Cardiac septum (tissue), 1 donor: ENCODE data around the gene RABIF. TPM values are rescaled to one million over a fixed set of nuclear protein-coding genes. Genes with fewer than 3 reads are reported as not detected.
A peak's percentile ranks its signal among the peaks of the same experiment; 100 is the strongest.

Experiments used
- DNase-seq: peaks from one replicate; pipeline ENCODE4 v3.0.0-alpha.2; 2020; ENCODE audit warnings: low spot score
- intact Hi-C: fragments of 100-400 bp; cut with DNase I; formaldehyde crosslinking; loops from one replicate; pipeline ENCODE4 v1.14.0; 2022
- total RNA-seq: library from RNA; stranded (reverse); fragmentation: NEBNext Ultra II Directional; extraction: Animal tissue kit (Norgen Biotek cat#: 25700); gene quantifications from one replicate; pipeline ENCODE4 v1.2.1, GENCODE V29; 2021
- donor health status: DM: no; HTN: no; CAD: no.

Gene RABIF
- total RNA-seq, 1 donor from 2014 or later: 5.8 TPM

GRCh38 chr1:202880062-202880461 is 8.9 kb downstream of the RABIF start:
- intact Hi-C loops: no loop called here
- DNase-seq: no peak

- no peak for DNase-seq
- intact Hi-C loops: no loop called here
These were observed 9.8 kb downstream of the RABIF start for GRCh38 chr1:202879128-202879527.

DNA sequence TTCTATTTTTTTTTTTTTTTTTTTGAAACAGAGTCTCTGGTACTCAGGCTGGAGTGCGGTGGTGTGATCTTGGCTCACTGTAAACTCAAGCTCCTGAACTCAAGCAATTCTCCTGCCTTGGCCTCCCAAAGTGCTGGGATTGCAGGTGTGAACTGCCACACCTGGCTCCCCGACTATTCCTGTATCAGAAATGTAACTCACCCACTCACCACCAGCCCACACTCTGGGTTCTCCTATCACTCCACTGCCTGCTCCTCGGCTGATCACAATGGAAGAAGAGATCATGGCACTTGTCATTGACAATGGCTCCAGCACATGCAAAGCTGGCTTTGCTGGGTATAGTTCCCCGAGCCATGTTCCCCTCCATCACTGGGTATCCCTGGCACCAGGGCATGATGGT is 15.9 kb downstream of the RABIF start:
- intact Hi-C loops: no loop called here
- no peak for DNase-seq

- DNase-seq: no peak
- intact Hi-C loops: no loop called here
These were observed 17.6 kb downstream of the RABIF start for GRCh38 chr1:202871367-202871766.

- intact Hi-C loops: no loop called here
- no peak for DNase-seq
These were observed 26.0 kb downstream of the RABIF start for GRCh38 chr1:202862679-202863560.

GRCh38 chr1:202861420-202862132 is 27.4 kb downstream of the RABIF start:
- peak; percentile 98 for DNase-seq
- intact Hi-C loops: loop anchor here (2.0 kb wide), 1 partner anchor 51 kb away; the partner anchor contains the start of gene PCAT6

- DNase-seq: no peak
- intact Hi-C loops: loop anchor here (2.0 kb wide), 1 partner anchor 50 kb away; the partner anchor contains the start of gene PCAT6
These were observed 28.1 kb downstream of the RABIF start for GRCh38 chr1:202860744-202861419.

GRCh38 chr1:202858789-202859414 is 30.0 kb downstream of the RABIF start:
- DNase-seq: peak; percentile 77
- intact Hi-C loops: no loop called here

DNA sequence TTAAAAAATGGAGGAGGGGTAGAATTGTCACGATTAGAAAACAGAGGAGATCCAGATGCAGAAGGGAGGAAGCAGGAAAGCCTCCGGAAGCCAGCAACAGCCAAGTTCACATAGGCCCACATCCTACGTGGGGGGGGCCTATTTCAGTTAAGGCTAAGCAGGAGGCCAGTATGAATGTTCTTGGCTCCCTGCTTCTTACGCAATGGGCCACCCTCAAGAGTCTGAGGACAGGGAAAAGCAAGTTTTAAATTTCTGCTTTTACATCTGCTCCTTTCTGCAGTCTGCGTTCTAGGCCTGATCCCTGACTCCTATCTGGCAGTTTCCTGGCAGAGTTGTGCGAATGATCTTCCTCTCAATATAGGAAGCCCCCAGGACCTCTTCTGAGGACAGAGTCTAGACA is 30.6 kb downstream of the RABIF start:
- intact Hi-C loops: no loop called here
- DNase-seq: no peak

DNA sequence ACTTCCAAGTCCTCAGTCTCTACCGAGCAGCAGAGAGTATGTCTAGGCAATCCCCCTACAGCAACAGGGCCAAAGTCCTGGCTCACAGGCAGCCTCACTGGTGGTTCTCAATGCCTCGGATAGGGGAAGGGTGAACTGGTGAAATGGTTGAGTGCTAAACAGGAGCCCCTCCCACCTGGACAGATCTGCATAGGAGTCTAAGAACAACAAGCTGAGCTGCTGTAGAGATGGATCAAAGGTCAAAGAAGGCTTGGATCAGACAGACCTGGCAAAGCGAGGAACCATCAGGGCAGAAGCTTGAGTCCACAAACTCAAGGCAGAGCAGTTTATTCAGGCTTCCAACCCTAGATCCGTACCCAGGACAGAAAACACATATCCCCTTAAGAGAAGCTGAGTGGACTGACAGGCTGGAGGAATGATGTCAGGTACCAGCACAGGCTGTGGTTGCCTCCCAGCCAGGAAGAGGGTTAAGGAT is 31.8 kb downstream of the RABIF start:
- DNase-seq: no peak
- intact Hi-C loops: no loop called here

- intact Hi-C loops: no loop called here
These were observed 32.9 kb downstream of the RABIF start for GRCh38 chr1:202856014-202856413.

DNA sequence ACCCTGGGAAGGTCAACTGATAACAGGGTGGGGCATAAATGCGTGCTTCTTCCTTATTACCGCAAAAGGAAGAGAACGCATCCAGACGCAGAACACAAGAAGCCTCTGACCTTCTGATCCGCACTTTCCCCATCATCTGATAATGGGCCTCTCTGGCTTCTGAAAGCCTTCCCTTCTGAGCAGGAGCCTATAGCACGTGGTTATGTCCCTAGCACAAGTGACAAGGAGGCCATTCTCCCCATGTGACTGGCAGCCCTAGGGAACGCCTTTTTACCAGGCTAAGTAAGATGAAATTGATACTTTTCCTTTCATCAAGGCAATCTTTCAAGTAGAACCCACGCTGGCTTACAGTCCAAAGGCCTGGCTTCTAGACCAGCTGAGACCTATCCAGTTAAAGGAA is 34.2 kb downstream of the RABIF start:
- DNase-seq: no peak
- intact Hi-C loops: no loop called here

More at GRCh38 chr1:202856014-202856413, 32.9 kb downstream of the RABIF start:
- DNase-seq: no peak

GRCh38 chr1:202852163-202852904 is 36.6 kb downstream of the RABIF start:
- intact Hi-C loops: no loop called here
- DNase-seq: no peak

DNA sequence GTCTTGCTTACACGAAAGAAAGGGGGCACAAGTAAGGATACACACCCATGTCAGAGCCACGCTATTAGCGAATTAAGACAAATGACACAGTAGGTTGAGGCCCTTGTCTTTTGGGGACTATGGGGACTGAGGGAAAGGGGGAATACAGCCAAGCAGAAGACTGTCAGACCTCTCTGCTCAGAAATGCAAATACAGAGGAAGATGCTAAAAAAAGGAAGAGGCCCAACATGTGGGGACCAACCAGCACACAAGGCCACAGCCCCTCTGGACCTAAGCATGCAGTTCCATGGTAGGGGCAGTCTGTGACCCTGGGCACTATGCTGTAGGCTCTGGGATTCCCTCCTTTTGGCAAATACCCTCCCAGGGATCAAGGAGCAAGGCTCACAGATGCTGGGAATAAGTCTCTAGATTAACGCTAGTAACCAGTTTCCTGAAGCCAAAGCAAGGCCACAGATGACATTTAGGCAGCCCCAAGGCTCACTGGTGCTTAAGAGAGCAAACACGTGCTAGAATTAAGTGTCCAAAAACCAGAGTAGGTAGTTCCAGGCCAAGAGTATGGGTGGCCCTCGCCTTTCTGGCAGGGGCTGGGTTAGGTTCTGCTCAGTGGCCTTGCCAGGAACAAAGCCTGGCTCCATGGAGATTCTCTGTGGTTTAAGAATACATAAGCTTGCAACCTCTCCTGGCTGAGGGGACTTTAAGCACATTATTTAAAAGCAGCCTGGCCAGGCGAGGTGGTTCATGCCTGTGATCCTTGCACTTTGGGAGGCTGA is 38.2 kb downstream of the RABIF start:
- intact Hi-C loops: no loop called here

GRCh38 chr1:202848191-202848542 is 40.8 kb downstream of the RABIF start:
- no peak for DNase-seq
- intact Hi-C loops: no loop called here

More for the DNA sequence above, 38.2 kb downstream of the RABIF start:
- no peak for DNase-seq

DNA sequence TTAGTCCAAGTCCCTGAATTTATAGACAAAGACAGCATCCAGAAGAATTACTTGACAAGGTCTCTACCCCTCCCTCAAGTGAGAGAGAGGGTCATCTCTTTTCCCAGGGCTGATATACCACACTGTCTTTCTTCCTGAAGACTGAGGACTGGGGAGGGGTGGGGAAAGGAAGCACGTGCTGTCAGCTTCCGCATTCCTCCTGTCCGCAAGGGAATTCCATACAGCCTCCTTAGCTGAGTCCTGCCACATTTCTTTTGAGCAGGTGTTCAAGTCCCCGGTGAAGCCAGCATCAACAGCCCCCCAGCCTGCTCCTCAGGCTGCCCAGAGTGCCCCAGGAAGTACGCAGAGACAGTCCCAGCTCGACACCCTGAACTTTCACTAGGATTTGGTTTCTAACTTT is 44.0 kb downstream of the RABIF start:
- intact Hi-C loops: no loop called here
- no peak for DNase-seq

- DNase-seq: no peak
- intact Hi-C loops: no loop called here
These were observed 44.7 kb downstream of the RABIF start for GRCh38 chr1:202844259-202844658.

- intact Hi-C loops: no loop called here
- DNase-seq: no peak
These were observed 45.9 kb downstream of the RABIF start for GRCh38 chr1:202843081-202843480.
